Epithelial cell of prostate (primary cell): ENCODE data around the gene FOXN4.

Experiments used
- DNase-seq: peaks from one replicate; pipeline ENCODE4 v3.0.0-alpha.2; 2011; ENCODE audit warnings: low read depth, low spot score
- H3K27ac ChIP-seq: fragments of 450-650 bp; 2 replicates; pipeline ENCODE4 v1.5.1; 2017; ENCODE audit warnings: mild to moderate bottlenecking

FOXN4 gene

GRCh38 chr12:109263439-109263838, 45.6 kb downstream of the FOXN4 start:
- no peak for DNase-seq
- no peak overlapping the region for H3K27ac ChIP-seq

GRCh38 chr12:109261939-109262338, 47.1 kb downstream of the FOXN4 start:
- no peak overlapping the region for H3K27ac ChIP-seq
- DNase-seq: no peak

GRCh38 chr12:109261087-109261486, 48.0 kb downstream of the FOXN4 start:
- no peak for DNase-seq
- H3K27ac ChIP-seq: no peak overlapping the region

GRCh38 chr12:109259545-109259895, 49.6 kb downstream of the FOXN4 start:
- no peak overlapping the region for H3K27ac ChIP-seq
- DNase-seq: no peak

- no peak for DNase-seq
- no peak overlapping the region for H3K27ac ChIP-seq
Measured at GRCh38 chr12:109258607-109259544, 50.2 kb downstream of the FOXN4 start.

GRCh38 chr12:109258201-109258600, 50.9 kb downstream of the FOXN4 start:
- DNase-seq: no peak
- no peak overlapping the region for H3K27ac ChIP-seq

- no peak overlapping the region for H3K27ac ChIP-seq
- DNase-seq: no peak
Measured at GRCh38 chr12:109256011-109256410, 53.1 kb downstream of the FOXN4 start.

- DNase-seq: no peak
- H3K27ac ChIP-seq: no peak overlapping the region
Measured at GRCh38 chr12:109255377-109255776, 53.7 kb downstream of the FOXN4 start.

GRCh38 chr12:109253913-109254544, 55.1 kb downstream of the FOXN4 start:
- DNase-seq: no peak

GRCh38 chr12:109252799-109253198, 56.3 kb downstream of the FOXN4 start:
- DNase-seq: no peak
- no peak overlapping the region for H3K27ac ChIP-seq

More at GRCh38 chr12:109253913-109254544, 55.1 kb downstream of the FOXN4 start:
- no peak overlapping the region for H3K27ac ChIP-seq

GRCh38 chr12:109250523-109250922, 58.6 kb downstream of the FOXN4 start:
- no peak for DNase-seq

GRCh38 chr12:109247831-109248654, 61.0 kb downstream of the FOXN4 start:
- no peak for DNase-seq
- no peak overlapping the region for H3K27ac ChIP-seq

More at GRCh38 chr12:109250523-109250922, 58.6 kb downstream of the FOXN4 start:
- no peak overlapping the region for H3K27ac ChIP-seq

- DNase-seq: no peak
Measured at GRCh38 chr12:109246221-109246620, 62.9 kb downstream of the FOXN4 start.

GRCh38 chr12:109244073-109244472, 65.0 kb downstream of the FOXN4 start:
- DNase-seq: no peak
- no peak overlapping the region for H3K27ac ChIP-seq

More at GRCh38 chr12:109246221-109246620, 62.9 kb downstream of the FOXN4 start:
- H3K27ac ChIP-seq: no peak overlapping the region

GRCh38 chr12:109241936-109242335, 67.1 kb downstream of the FOXN4 start:
- no peak for DNase-seq
- H3K27ac ChIP-seq: no peak overlapping the region

- no peak for DNase-seq
- no peak overlapping the region for H3K27ac ChIP-seq
Measured at GRCh38 chr12:109240365-109240764, 68.7 kb downstream of the FOXN4 start.

- DNase-seq: no peak
- H3K27ac ChIP-seq: no peak overlapping the region
Measured at GRCh38 chr12:109239691-109240090, 69.4 kb downstream of the FOXN4 start.

GRCh38 chr12:109239179-109239578, 69.9 kb downstream of the FOXN4 start:
- H3K27ac ChIP-seq: no peak overlapping the region
- DNase-seq: no peak

- no peak overlapping the region for H3K27ac ChIP-seq
- no peak for DNase-seq
Measured at GRCh38 chr12:109236257-109236656, 72.8 kb downstream of the FOXN4 start.

- no peak for DNase-seq
- H3K27ac ChIP-seq: no peak overlapping the region
Measured at GRCh38 chr12:109234012-109234411, 75.1 kb downstream of the FOXN4 start.

- H3K27ac ChIP-seq: no peak overlapping the region
Measured at GRCh38 chr12:109232731-109233130, 76.4 kb downstream of the FOXN4 start.

More at GRCh38 chr12:109232731-109233130, 76.4 kb downstream of the FOXN4 start:
- DNase-seq: no peak
